ENCODE results near the gene CSMD2. TPM values are rescaled to one million over a fixed set of nuclear protein-coding genes. Genes with fewer than 3 reads are reported as not detected.

CSMD2 gene
- total and polyA plus RNA-seq, 7 donors, result 0.02 to 0.32 (median 0.10) TPM

DNA sequence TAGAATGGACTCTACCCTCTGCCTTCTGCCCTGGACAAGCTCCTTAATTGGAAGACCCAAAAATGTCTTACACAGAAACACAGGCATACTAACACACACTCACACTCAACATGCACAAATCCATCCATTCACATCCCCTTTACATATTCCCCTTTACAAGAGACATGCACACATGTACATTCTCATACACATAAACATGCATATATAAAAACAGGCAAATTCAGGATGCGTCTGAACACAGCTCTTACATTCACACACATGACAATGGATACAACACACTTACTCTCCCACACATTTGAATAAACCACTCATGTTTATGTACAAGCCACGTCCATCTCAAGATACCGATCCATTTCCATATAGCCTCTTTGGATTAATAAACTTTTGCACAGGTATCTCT, 216.7 kb downstream of the CSMD2 start:
- intact Hi-C loops (cut with DNase I), result no loop called here
- Histone ChIP-seq H3K4me1 (no peaks in the 10 kb centered on the region), H3K4me3 (no peak overlapping the region), H3K27me3 (ENCODE audit: insufficient read depth in 3 of 3, low read length in 2 of 3) (no peaks in the 10 kb centered on the region), H3K36me3 (ENCODE audit: insufficient read depth in 1 of 2, low read depth in 1 of 2) (no peaks in the 10 kb centered on the region), H3K9me3 (no peaks in the 10 kb centered on the region), H3K27ac (no peak overlapping the region)
- DNase-seq, result no peak
- TF ChIP-seq, protein P1, sequence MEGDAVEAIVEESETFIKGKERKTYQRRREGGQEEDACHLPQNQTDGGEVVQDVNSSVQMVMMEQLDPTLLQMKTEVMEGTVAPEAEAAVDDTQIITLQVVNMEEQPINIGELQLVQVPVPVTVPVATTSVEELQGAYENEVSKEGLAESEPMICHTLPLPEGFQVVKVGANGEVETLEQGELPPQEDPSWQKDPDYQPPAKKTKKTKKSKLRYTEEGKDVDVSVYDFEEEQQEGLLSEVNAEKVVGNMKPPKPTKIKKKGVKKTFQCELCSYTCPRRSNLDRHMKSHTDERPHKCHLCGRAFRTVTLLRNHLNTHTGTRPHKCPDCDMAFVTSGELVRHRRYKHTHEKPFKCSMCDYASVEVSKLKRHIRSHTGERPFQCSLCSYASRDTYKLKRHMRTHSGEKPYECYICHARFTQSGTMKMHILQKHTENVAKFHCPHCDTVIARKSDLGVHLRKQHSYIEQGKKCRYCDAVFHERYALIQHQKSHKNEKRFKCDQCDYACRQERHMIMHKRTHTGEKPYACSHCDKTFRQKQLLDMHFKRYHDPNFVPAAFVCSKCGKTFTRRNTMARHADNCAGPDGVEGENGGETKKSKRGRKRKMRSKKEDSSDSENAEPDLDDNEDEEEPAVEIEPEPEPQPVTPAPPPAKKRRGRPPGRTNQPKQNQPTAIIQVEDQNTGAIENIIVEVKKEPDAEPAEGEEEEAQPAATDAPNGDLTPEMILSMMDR (IDR thresholded peaks at IDR 0.05), result no peak
- 86 to 90% (median 87%) methylated on average over 3 of the region's 3 CpGs for WGBS, 3 donors
- no peak for ATAC-seq

DNA sequence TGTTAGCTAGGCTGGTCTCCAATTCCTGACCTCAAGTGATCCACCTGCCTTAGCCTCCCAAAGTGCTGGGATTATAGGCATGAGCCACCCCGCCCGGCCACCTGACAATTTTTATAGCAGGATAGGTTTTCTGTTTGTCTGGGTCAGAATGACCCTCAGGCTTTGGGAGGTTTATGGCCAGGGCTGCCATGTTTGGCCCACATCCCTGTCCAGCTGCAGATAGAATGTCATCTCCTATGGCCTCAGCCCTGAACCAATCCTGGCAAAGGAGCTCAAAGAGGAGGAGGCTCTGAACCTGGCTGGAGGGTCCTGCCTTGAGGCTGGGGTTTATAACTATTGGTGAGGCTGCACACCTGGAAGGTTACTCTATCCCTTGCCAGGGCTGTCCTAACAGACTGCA, 218.2 kb downstream of the CSMD2 start:
- DNase-seq, result no peak
- no peak for ATAC-seq
- H3K4me3 ChIP-seq, result no peak overlapping the region
- no peak overlapping the region for H3K27ac ChIP-seq
- TF ChIP-seq, protein P1 (IDR thresholded peaks at IDR 0.05), result no peak
- H3K9me3 ChIP-seq, result no peaks in the 10 kb centered on the region
- intact Hi-C loops (cut with DNase I), result no loop called here
- no peaks in the 10 kb centered on the region for H3K27me3 ChIP-seq (ENCODE audit: insufficient read depth in 3 of 3, low read length in 2 of 3)
- H3K36me3 ChIP-seq (ENCODE audit: insufficient read depth in 1 of 2, low read depth in 1 of 2), result no peaks in the 10 kb centered on the region
- no peaks in the 10 kb centered on the region for H3K4me1 ChIP-seq
- WGBS, 3 donors, result 46 to 63% (median 59%) methylated on average over 2 of the region's 2 CpGs

DNA sequence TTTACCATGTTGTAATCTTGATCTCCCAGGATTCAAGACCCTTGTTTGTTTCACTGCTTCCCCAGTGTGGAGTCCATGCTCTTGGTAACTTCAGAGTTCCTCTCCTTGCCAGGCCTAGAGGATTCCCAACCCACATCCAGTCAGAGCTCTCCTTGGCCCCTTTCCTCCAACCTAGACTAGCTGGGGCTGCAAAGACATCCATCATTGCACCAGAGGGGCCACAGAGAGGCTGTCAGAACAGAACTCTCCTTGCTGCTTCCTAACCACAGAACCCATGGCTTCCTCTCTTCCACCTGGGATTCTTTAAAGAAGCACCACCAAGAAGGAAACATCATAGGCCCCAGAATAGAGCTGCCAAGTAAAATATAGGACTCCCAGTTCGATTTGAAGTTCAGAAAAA, 220.2 kb downstream of the CSMD2 start:
- Histone ChIP-seq H3K4me1 (no peaks in the 10 kb centered on the region), H3K4me3 (no peak overlapping the region), H3K27me3 (ENCODE audit: insufficient read depth in 3 of 3, low read length in 2 of 3) (no peaks in the 10 kb centered on the region), H3K9me3 (no peaks in the 10 kb centered on the region), H3K36me3 (ENCODE audit: insufficient read depth in 1 of 2, low read depth in 1 of 2) (no peaks in the 10 kb centered on the region), H3K27ac (no peak overlapping the region)
- intact Hi-C loops (cut with DNase I), result no loop called here
- ATAC-seq, result no peak
- DNase-seq, result no peak
- TF ChIP-seq, protein P1 (IDR thresholded peaks at IDR 0.05), result no peak
- WGBS, 3 donors, result 22 to 48% (median 38%) methylated on average over 1 of the region's 1 CpG

DNA sequence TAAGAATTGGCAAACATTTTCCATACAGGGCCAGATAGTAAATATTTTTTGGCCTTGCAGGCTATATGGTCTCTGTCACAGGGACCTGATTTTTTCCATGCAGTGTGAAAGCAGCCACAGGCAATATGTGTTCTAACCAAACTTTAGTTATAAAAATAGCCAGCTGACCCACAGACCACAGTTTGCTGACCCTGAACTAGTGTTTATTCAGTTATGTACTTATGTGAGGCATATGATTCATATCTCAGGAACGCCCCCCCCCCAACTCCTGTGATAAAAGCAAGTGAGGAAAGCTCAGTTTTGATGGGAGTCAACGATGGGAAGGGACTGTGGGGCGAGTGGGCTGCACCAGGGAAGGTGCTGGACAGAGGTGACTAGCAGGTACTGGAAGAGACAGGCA, 221.1 kb downstream of the CSMD2 start:
- no peak for ATAC-seq
- TF ChIP-seq, protein P1 (IDR thresholded peaks at IDR 0.05), result no peak
- intact Hi-C loops (cut with DNase I), result no loop called here
- WGBS, 3 donors, result 62 to 76% (median 73%) methylated on average over 3 of the region's 3 CpGs
- no peak for DNase-seq
- no peaks in the 10 kb centered on the region for H3K27me3 ChIP-seq (ENCODE audit: insufficient read depth in 3 of 3, low read length in 2 of 3)
- no peaks in the 10 kb centered on the region for H3K4me1 ChIP-seq
- no peaks in the 10 kb centered on the region for H3K36me3 ChIP-seq (ENCODE audit: insufficient read depth in 1 of 2, low read depth in 1 of 2)
- H3K27ac ChIP-seq, result no peak overlapping the region
- no peaks in the 10 kb centered on the region for H3K9me3 ChIP-seq
- H3K4me3 ChIP-seq, result no peak overlapping the region

DNA sequence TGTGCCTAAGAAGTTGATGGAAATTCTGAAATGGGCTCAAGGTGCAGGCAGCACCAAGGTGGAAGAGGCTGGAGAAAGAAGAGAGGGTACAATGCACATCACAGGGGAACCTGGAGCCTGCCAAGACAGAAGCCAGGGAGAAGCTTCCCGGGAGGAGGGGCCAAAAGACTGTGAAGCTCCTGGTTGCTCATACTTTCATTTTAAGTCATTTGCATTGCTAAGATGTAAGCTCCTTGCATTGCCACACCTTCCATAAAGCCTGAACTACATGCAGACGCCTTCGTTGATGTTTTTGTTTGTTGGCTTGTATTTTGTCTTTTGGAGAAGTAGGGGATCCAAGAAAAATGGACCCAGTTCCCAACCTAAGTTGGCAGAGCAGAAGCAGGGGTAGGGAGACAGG, 232.2 kb downstream of the CSMD2 start:
- Histone ChIP-seq H3K4me3 (no peak overlapping the region), H3K4me1 (no peaks in the 10 kb centered on the region), H3K27ac (no peak overlapping the region), H3K9me3 (no peaks in the 10 kb centered on the region), H3K27me3 (ENCODE audit: insufficient read depth in 3 of 3, low read length in 2 of 3) (peaks cover 0 to 12% (median 3%) of the 10 kb centered on the region in 3 donors), H3K36me3 (ENCODE audit: insufficient read depth in 1 of 2, low read depth in 1 of 2) (no peaks in the 10 kb centered on the region)
- intact Hi-C loops (cut with DNase I), result no loop called here
- 69 to 78% (median 73%) methylated on average over 3 of the region's 3 CpGs for WGBS, 3 donors
- ATAC-seq, result no peak
- TF ChIP-seq, protein P1 (IDR thresholded peaks at IDR 0.05), result no peak
- DNase-seq, result no peak

All from psoas muscle (tissue), 8 donors.